Ecto neural progenitor cell (in vitro differentiated cells): ENCODE measurements around the gene CMC1.

ENCODE experiments used
- DNase-seq: peaks from one replicate; pipeline ENCODE4 v3.0.0-alpha.2; 2018; ENCODE audit warnings: low spot score

Gene CMC1

DNA sequence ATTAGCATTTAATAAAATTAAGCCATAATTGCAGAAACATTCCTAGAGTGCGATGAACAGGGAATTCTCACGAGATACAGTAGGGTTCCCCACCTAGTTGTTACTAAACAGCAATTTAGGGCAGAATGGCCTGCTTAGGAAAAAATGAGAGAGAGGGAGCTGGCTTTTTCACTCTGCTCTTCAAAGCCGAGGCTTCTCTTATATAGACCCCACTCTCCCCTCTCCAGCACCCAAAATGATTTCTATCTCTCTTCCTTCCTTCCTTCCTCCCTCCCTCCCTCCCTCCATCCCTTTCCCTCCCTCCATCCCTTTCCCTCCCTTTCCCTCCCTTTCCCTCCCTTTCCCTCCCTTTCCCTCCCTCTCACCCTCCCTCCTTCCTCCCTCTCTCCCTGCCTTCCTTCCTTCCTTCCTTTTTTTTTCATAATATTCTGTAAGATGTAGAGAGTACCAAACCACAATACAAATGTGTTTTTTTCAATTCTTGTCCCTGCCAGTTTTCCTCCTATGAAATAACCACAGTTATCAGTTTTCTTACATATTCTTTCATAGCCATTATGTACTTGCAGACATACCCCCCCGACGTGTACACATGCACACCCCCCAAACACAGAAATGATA lies 59.0 kb downstream of the CMC1 start:
- DNase-seq = no peak

DNA sequence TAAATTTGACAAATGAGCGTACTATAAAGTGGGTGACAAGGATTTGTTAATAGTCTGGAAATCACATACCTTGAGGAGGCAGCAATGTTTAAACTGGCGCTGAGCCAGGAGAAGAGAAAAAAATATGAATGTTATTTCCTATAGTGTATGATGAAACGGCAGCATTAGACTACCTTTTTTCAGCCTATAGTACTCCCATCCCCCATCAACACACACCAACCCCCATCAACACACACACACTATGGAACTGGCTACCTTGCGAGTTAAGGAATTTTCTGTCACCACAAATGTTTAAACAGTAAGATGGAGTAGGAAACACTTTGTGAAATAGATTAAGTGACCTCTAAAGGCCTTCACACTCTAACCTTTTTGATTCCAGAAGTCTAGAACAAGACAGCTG lies 60.3 kb downstream of the CMC1 start:
- DNase-seq = no peak

DNA sequence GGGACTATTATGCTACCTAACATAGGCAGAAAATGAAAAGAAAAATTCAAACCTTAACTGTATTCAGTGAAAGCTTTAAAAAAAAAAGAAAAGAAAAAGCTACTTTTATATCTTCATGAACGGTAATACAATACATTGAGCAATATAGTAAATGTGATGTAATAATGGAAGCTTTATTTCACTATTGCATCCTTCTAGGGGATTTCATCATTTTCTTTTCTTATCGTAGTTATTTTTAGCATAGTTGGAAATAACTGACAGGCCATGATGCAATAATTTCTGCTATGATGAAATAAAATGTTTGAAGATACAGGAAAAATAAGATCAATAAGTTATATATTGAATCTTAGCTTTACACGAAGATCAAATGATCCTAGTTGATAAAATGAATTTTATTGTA lies 66.8 kb downstream of the CMC1 start:
- no peak for DNase-seq

DNA sequence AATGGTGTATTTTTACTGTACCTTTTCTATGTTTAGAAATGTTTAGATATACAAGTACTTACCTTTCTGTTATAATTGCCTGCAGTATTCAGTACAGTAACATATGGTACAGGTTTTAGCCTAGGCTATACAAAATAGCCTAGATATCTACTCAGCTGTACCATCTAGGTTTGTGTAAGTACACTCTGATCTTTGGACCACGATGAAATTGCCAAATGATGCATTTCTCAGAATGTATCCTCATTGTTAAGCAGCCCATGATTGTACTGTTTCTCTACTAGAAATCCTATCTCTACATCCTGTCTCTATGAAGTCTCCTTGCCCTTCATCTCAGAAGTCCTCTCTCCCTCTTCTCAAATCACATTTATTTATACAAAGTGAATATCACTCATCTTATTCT lies 74.3 kb downstream of the CMC1 start:
- DNase-seq = no peak

GRCh38 chr3:28316226-28316625 lies 74.8 kb downstream of the CMC1 start:
- no peak for DNase-seq

- no peak for DNase-seq
Observed at GRCh38 chr3:28317438-28318022, 76.1 kb downstream of the CMC1 start.

- DNase-seq = no peak
Observed at GRCh38 chr3:28320981-28321380, 79.6 kb downstream of the CMC1 start.

DNA sequence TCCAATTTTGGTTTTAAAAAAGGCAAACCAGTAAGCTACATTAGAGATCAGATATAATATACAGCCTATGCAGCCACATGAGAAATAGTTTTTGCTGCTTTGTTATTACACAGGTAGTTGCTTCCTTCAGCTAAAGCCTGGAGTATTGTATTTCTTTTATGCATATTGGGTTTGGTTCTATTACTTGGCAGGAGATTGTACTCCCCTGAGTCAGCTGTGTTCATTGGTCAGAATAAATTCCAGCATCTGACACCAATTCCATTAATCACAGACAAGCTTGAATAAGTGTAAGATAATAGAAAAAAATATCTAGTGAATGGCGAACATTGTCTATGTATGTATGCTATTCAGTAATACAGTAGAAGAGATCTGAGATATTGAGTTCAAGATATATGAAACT lies 81.0 kb downstream of the CMC1 start:
- no peak for DNase-seq

DNA sequence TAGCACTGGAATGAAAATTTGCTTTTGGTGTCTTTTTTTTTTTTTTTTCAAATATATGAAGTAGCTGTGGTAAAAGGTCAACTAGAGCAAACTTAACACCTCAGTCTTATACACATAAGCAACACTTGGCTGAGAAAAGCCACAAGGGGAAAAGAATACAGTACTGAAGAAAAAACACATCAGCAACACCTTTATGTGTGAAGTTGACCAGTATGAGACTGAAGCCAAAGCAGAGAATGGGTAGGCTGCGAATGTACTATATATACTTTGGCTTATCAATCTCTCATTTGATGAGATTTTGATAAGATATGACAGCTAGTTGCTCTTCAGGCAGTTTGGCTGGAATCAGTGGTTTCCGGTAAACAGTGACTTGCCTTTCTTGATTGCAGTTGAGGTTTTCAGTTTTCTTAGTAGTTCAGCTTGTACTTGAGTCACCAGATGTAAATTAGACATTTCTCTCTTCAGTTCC lies 85.1 kb downstream of the CMC1 start:
- DNase-seq = no peak

DNA sequence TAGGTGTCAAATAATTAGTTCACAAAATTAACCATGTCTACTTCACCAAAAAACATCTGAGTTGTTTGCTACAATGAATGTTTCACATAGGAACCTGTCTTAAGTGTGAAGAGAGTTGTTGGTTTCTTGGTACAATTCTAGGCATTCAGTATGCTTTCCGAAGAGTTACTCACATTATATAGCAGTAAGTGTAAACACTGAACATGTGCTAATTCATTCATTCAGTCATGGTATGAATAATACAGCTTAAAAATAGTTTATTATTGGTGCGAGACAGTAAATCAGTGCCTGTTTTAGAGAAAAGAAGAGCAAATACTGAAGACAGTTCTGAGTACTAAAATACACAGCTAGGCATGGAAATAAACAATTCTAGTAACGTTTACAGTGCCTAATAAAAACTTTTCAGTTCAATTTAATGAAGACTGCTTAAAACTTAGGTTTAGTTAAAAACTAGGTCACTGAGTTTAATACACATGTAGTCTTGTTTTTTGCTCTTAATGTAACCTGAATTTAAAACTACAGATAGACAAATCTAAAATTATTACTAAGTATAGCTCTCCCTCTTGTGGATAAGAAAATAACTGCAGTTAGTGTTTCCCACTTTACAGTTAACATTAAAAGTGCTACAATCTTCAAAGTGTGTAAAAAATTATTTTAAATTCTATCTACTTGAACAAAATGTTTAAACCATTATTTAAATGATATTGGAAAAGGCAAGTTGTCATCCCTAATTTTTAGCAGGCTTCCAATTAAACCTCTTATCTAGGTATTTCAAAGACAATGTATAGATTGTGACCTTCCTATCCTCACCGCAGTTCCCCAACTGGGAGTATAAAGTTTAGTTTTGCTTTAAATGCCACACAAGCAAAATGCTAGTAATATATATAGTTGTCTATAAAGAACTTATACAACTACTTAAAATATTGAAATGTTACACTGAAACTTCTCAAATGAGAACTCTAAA lies 87.1 kb downstream of the CMC1 start:
- DNase-seq = no peak

GRCh38 chr3:28334552-28334951 lies 93.1 kb downstream of the CMC1 start:
- no peak for DNase-seq

DNA sequence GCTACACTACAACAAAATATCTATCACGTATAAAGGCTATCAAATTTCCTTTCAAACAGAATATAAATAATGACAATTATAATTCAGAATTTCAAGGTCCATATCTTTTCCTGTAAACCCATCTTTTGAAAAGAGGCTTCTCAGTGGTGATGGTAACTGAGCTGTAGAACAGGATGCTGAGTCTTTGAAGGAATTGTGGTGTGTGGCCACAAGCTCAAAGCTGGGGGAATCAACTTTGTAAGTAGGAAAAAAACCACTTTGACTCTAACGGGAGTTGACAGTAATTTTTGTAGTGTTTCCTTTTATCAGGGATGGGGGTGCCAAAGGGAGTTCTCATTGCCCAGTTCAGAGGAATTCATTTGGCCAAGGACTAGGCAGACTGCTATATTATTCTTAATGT lies 93.8 kb downstream of the CMC1 start:
- no peak for DNase-seq

DNA sequence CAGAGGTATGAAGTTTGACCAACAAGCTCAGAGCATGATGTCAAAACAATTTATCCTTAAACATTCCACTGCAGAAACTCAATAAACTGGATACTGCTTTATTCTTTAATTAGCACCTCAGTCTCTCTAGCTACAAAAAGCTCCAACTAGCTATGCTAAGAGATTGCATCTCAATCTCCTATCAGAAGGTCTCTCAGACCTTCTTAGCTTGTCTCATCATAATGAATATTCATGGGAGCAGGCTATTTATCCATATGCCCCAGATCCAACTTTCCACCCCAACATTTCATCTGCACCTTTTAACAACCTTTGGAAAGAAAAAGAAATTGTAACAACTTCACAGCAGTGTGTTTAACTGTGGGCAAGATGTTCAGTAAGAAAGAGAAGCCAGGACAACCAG lies 95.8 kb downstream of the CMC1 start:
- no peak for DNase-seq

- DNase-seq = no peak
Observed at GRCh38 chr3:28343144-28343543, 101.7 kb downstream of the CMC1 start.

DNA sequence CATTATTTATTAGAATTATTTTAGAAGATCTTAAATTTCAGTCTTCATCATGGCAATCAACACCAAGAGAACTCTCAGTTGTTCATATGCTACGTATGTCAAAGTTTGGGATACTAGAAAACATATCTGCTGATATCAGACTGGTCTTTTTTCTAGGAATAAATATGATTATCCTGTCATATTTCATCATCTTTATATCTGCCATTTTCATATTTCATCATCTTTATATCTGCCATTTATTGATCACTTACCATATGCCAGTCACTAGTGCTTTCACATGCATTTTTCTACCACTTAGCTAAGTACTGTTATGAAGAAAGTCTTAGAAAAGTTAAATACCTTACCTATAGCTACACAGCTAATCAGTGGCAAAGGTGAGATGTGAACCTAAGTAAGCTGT lies 104.3 kb downstream of the CMC1 start:
- DNase-seq = no peak

DNA sequence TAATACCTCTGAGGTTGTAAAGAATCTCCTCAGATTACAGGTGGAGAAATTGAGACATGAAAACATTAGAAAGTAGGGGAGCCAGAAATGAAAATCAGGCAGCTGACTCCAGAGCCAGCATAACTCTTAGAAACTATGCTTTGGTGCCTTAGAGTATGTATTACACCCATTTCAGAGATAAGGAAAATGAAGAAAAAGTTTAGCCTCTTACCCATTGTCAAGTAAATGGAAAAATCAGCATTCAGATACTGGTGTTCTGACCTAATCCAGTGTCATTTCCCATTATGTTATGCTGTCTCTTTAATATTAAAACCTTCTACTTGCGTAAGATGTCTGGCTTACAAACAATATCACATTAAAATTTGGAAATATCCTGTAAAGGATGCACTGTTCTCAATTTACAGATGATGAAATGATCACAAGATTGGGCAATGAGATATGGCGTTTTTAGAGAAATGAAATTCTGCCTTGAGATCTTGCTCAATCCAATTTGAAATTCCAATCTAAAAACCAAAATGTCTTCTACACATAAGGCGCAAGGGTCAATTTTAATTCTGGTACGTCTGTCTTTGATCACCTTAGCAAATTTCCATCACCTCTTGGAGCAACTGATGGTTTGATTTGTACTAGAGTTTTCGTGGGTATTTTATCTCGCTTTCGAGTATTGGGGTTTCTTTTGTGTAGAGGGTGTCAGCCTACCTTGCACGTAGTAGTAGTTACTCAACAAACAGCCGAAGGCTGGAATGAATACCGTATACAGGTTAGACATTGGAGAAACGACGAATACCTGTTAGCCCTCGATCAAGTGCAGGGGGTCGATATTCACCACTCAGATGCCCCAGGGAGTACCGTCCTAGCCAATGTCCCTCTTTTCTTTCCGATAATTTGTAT lies 106.2 kb downstream of the CMC1 start:
- DNase-seq = no peak

GRCh38 chr3:28348265-28348628 lies 106.8 kb downstream of the CMC1 start:
- no peak for DNase-seq

DNA sequence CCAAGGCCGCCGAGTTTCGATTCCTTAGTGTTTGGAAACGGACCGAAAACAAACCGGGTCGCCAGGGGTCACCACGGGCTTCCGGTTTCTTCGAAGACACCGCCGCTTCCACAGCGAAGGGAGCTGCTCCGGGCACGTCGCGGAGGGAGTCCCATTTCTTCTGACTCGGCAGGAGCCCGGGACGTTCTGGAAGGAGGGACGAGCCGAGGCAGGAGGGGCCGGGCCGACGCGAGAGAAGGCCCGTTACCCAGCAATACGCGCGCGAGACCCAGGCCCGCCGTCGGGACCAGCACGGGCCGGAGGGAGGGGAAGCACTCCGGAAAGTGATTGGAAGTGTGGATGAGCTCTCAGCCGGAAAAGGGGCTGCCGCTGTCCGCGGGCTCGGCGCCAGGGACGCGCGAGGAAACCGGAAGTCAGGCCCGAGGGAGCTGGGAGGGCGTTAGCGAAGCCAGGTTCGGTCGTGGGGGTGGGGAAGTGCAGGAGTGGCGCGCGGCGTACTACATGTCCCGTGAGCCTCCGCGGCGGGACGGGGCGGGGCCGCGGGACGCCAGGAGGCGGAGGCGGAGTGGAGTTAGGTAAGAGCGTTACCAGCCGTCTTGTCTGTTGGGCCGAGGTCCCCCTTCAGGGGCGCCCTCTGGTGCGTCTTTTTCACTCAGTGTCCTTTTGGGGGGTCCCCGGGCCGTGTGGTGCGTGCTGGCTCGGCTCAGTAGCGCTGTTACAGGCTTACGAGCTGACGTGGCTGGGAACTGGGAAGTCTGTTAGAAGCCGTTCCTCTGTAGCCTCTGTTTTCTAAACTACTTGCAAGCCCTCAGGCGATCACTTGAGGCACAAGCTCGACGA lies 107.4 kb downstream of the CMC1 start, which contains the start of the genes AZI2 and ZCWPW2:
AZI2 (minus strand) TSS at position 196 of the 840 bp plus-strand sequence. CDS start 8,207 bp downstream, outside the sequence.
ZCWPW2 (plus strand) TSS at position 93 of the 840 bp plus-strand sequence. CDS start 64,348 bp downstream, outside the sequence.
- peak; percentile 93 for DNase-seq

DNA sequence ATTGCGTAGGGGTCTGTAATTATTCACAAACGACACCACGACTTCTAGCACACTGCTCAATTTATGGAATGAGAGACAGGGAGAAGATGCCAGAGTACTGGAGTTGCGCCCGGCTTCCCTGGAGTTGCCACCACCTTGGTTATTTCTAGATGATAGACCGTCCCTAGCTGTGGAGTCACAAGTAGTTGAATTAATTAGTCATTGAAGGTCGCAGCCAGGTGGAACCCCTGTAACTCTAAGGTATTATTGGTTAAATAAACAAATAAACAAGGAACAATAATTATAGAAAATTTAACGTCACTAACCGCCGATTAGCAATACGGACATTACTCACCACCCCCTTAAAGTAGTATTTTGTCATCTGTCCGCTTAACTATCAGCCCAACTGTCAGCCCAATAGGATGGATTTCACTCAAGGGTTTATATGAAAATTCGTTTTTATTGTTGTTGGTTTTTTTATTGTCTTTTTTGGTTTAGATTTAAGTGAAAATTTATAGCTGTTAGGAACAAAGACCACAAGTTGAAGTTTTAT lies 108.1 kb downstream of the CMC1 start:
- no peak for DNase-seq
